Adrenal gland (tissue), 5 donors: ENCODE measurements around the gene MARCHF6.

Experiments used
- POLR2A ChIP-seq, 2 donors: fragments of 450-650 bp; IDR thresholded peaks; one replicate each; pipeline ENCODE4 v1.6.1; 2017; ENCODE audit warnings: antibody characterized with exemption in 2 of 2, mild to moderate bottlenecking in 2 of 2, moderate library complexity in 1 of 2
- TF ChIP-seq, protein P1 (sequence below), 6 experiments: fragments of 450-650 bp in 4 of 6; fragments of 200-600 bp in 2 of 6; sonication (generic) in 1 of 6; IDR thresholded peaks; 1 replicate in 5 of 6; 2 replicates in 1 of 6; pipeline versions ENCODE4 v1.5.1 to v1.8.0; 2016 to 2021; ENCODE audit warnings: antibody characterized with exemption in 6 of 6, mild to moderate bottlenecking in 2 of 6, moderate library complexity in 1 of 6
- donor health status: DM: no; HTN: no; CAD: no.

DNA sequence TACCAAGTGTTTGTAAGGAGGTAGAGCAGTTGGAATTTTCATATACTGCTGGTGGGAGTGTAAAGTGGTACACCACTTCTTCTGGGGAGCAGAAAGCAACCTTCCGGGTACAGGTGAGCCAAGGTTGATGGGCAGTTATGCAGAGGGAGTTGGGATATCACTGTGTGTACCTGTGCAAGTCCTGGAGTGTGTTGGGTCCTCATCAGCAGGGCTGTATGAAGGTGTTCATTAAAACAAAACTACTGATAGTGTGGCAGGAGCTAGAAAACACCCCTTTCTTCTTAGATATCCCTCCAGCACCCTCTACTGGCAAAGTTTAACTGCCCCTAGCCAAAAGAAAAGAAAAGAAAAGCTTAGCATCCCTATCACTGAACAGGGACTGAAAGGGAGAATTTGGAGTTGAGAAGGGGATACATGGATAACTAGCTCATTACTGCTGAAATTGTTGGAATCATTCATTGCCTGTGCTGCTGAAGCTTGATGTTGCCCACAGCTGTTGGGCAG lies 10.7 kb downstream of the MARCHF6 start:
- TF ChIP-seq, protein P1, sequence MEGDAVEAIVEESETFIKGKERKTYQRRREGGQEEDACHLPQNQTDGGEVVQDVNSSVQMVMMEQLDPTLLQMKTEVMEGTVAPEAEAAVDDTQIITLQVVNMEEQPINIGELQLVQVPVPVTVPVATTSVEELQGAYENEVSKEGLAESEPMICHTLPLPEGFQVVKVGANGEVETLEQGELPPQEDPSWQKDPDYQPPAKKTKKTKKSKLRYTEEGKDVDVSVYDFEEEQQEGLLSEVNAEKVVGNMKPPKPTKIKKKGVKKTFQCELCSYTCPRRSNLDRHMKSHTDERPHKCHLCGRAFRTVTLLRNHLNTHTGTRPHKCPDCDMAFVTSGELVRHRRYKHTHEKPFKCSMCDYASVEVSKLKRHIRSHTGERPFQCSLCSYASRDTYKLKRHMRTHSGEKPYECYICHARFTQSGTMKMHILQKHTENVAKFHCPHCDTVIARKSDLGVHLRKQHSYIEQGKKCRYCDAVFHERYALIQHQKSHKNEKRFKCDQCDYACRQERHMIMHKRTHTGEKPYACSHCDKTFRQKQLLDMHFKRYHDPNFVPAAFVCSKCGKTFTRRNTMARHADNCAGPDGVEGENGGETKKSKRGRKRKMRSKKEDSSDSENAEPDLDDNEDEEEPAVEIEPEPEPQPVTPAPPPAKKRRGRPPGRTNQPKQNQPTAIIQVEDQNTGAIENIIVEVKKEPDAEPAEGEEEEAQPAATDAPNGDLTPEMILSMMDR (IDR thresholded peaks at IDR 0.05) = peak in 1 of 6 experiments; percentile 16
- TF ChIP-seq POLR2A (IDR thresholded peaks at IDR 0.05) = no peak
